H1 (cell line): Measurements from ENCODE around the gene PRADC1. TPM values are rescaled to one million over a fixed set of nuclear protein-coding genes. Genes with fewer than 3 reads are reported as not detected.

Experiments
- CTCF ChIA-PET: fragments of 300-600 bp; sonication (Branson Sonifier 250); formaldehyde crosslinking; loops from one replicate; lab custom pipeline; 2021; ENCODE audit not compliant: partially characterized antibody; lab: Charles Lee
- POLR2A ChIA-PET: fragments of 300-600 bp; sonication (Branson Sonifier 250); formaldehyde crosslinking; loops from one replicate; lab custom pipeline; 2021; ENCODE audit warnings: inconsistent platforms; ENCODE audit not compliant: partially characterized antibody; lab: Charles Lee
- DNase-seq, 2 experiments: peaks; one replicate each; pipeline versions ENCODE4 v3.0.0 to v3.0.0-alpha.2; 2010 to 2022; ENCODE audit warnings: low spot score in 2 of 2, low read depth in 1 of 2, mixed read lengths in 1 of 2
- FAIRE-seq: peaks from 2 replicates; lab custom pipeline; 2011; peaks lifted over from hg19 to GRCh38; lab: Jason Lieb, UNC
- H2AFZ ChIP-seq: 2 replicates; pipeline ENCODE4 v1.8.1; 2012; ENCODE audit warnings: low read length, inconsistent platforms
- H2AK5ac ChIP-seq: 2 replicates; pipeline ENCODE4 v1.6.1; 2013; ENCODE audit warnings: low read depth, low read length
- H2BK120ac ChIP-seq: replicated peaks from 2 replicates; pipeline ENCODE3; 2013; ENCODE audit warnings: low read depth, low read length, inconsistent platforms
- H2BK12ac ChIP-seq: 2 replicates; pipeline ENCODE4 v1.6.1; 2013; ENCODE audit warnings: low read depth, low read length
- H2BK15ac ChIP-seq: 2 replicates; pipeline ENCODE4 v1.6.1; 2013; ENCODE audit warnings: low read length
- H2BK20ac ChIP-seq: 2 replicates; pipeline ENCODE4 v1.6.1; 2013; ENCODE audit warnings: low read length
- H2BK5ac ChIP-seq: 2 replicates; pipeline ENCODE4 v1.6.1; 2013; ENCODE audit warnings: low read depth, low read length
- H3K14ac ChIP-seq: 2 replicates; pipeline ENCODE4 v1.6.1; 2013; ENCODE audit warnings: inconsistent platforms; ENCODE audit not compliant: insufficient read length
- H3K18ac ChIP-seq: 2 replicates; pipeline ENCODE4 v1.6.1; 2013; ENCODE audit warnings: low read length; ENCODE audit errors: extremely low read depth
- H3K23ac ChIP-seq: 2 replicates; pipeline ENCODE4 v1.6.1; 2013; ENCODE audit warnings: inconsistent platforms; ENCODE audit not compliant: insufficient read length
- H3K23me2 ChIP-seq: 2 replicates; pipeline ENCODE4 v1.6.1; 2013; ENCODE audit warnings: low read depth, low read length
- H3K27ac ChIP-seq: 2 replicates; pipeline ENCODE4 v1.6.1; 2011; ENCODE audit warnings: low read depth, low read length, inconsistent platforms
- H3K27me3 ChIP-seq, 4 experiments: replicated peaks in 1 of 4; 1 replicate in 1 of 4; 2 replicates in 3 of 4; pipeline versions ENCODE4 v1.6.1 to v1.8.1; 2011 to 2013; ENCODE audit warnings: low read length in 3 of 4, mild to moderate bottlenecking in 3 of 4, inconsistent platforms in 2 of 4, mixed read lengths in 2 of 4, moderate library complexity in 1 of 4; ENCODE audit not compliant: control insufficient read depth in 3 of 4, insufficient read depth in 3 of 4; ENCODE audit errors: extremely low read depth in 1 of 4
- H3K36me3 ChIP-seq, 4 experiments: 2 replicates each; pipeline versions ENCODE4 v1.6.1 to v1.8.1; 2011 to 2013; ENCODE audit warnings: mild to moderate bottlenecking in 4 of 4, low read length in 3 of 4, moderate library complexity in 2 of 4, control low read depth in 1 of 4, inconsistent platforms in 1 of 4; ENCODE audit not compliant: insufficient read depth in 4 of 4, control insufficient read depth in 2 of 4
- H3K4ac ChIP-seq: replicated peaks from 2 replicates; pipeline ENCODE3; 2013; ENCODE audit warnings: low read length, low read depth, mixed read lengths, inconsistent platforms; ENCODE audit not compliant: insufficient read length
- H3K4me1 ChIP-seq, 4 experiments: replicated peaks in 1 of 4; 1 replicate in 1 of 4; 2 replicates in 3 of 4; pipeline versions ENCODE4 v1.6.1 to v1.8.1; 2011 to 2013; ENCODE audit warnings: low read length in 3 of 4, inconsistent platforms in 2 of 4, mixed read lengths in 1 of 4; ENCODE audit not compliant: insufficient read depth in 4 of 4, control insufficient read depth in 3 of 4
- H3K4me2 ChIP-seq, 2 experiments: 2 replicates each; pipeline versions ENCODE4 v1.6.1 to v1.8.1; 2011 to 2013; ENCODE audit warnings: low read depth in 2 of 2, low read length in 2 of 2, control low read depth in 1 of 2, inconsistent platforms in 1 of 2, mild to moderate bottlenecking in 1 of 2; ENCODE audit not compliant: insufficient read depth in 1 of 2
- H3K4me3 ChIP-seq, 4 experiments: fragments of 200-600, 300-600 bp in 1 of 4; sonication (generic), shearing (Covaris generic), sonication (Bioruptor Twin) in 1 of 4; 2 replicates each; pipeline versions ENCODE4 v1.5.1 to v1.8.1; 2011 to 2016; ENCODE audit warnings: low read length in 4 of 4, low read depth in 3 of 4, control low read depth in 2 of 4, inconsistent platforms in 2 of 4, mild to moderate bottlenecking in 2 of 4, mixed read lengths in 1 of 4, moderate library complexity in 1 of 4; ENCODE audit not compliant: insufficient read depth in 2 of 4; ENCODE audit errors: extremely low read depth in 1 of 4
- H3K56ac ChIP-seq: replicated peaks from 2 replicates; pipeline ENCODE3; 2013; ENCODE audit warnings: low read depth, mild to moderate bottlenecking, mixed read lengths, low read length, inconsistent platforms; ENCODE audit not compliant: insufficient read length
- H3K79me1 ChIP-seq: 2 replicates; pipeline ENCODE4 v1.6.1; 2013; ENCODE audit warnings: low read depth, low read length, control low read depth
- H3K79me2 ChIP-seq, 2 experiments: 2 replicates each; pipeline versions ENCODE4 v1.6.1 to v1.8.1; 2012 to 2013; ENCODE audit warnings: low read length in 2 of 2, mild to moderate bottlenecking in 2 of 2, inconsistent platforms in 1 of 2; ENCODE audit not compliant: insufficient read depth in 2 of 2, control insufficient read depth in 1 of 2
- H3K9ac ChIP-seq, 4 experiments: replicated peaks in 1 of 4; 1 replicate in 1 of 4; 2 replicates in 3 of 4; pipeline versions ENCODE4 v1.6.1 to v1.8.1; 2011 to 2013; ENCODE audit warnings: low read depth in 3 of 4, low read length in 3 of 4, control low read depth in 2 of 4, mild to moderate bottlenecking in 2 of 4, moderate library complexity in 2 of 4, inconsistent platforms in 1 of 4; ENCODE audit errors: extremely low read depth in 1 of 4
- H3K9me3 ChIP-seq, 2 experiments: 2 replicates each; pipeline versions ENCODE4 v1.6.1 to v1.8.1; 2012 to 2013; ENCODE audit warnings: mild to moderate bottlenecking in 2 of 2, moderate library complexity in 2 of 2, control low read depth in 1 of 2, inconsistent platforms in 1 of 2, low read depth in 1 of 2, low read length in 1 of 2, mixed read lengths in 1 of 2; ENCODE audit not compliant: insufficient read depth in 2 of 2
- H4K20me1 ChIP-seq, 2 experiments: replicated peaks in 1 of 2; 2 replicates each; pipeline versions ENCODE3 to v1.8.1; 2011 to 2013; ENCODE audit warnings: inconsistent platforms in 2 of 2, low read length in 2 of 2, mild to moderate bottlenecking in 1 of 2; ENCODE audit not compliant: insufficient read depth in 2 of 2, control insufficient read depth in 1 of 2
- H4K5ac ChIP-seq: 2 replicates; pipeline ENCODE4 v1.6.1; 2013; ENCODE audit warnings: low read length, low read depth, mixed read lengths, inconsistent platforms; ENCODE audit not compliant: insufficient read length
- H4K8ac ChIP-seq: 2 replicates; pipeline ENCODE4 v1.8.0; 2013; ENCODE audit warnings: mild to moderate bottlenecking, moderate library complexity, low read length, inconsistent platforms; ENCODE audit not compliant: insufficient read depth; ENCODE audit errors: extremely low read depth
- H4K91ac ChIP-seq: replicated peaks from 2 replicates; pipeline ENCODE3; 2013; ENCODE audit warnings: low read length, mixed read lengths, inconsistent platforms; ENCODE audit not compliant: insufficient read length
- WGBS, 2 experiments: shearing (Covaris generic) in 1 of 2; methylation state at CpG; one replicate each; pipeline versions ENCODE4 v1.1.6 to v1.1.7; 2013 to 2015; ENCODE audit warnings: low lambda C conversion rate in 2 of 2, mixed read lengths in 2 of 2, inconsistent platforms in 1 of 2, low coverage in 1 of 2, missing lambda C conversion rate in 1 of 2; ENCODE audit not compliant: insufficient replicate concordance in 2 of 2, insufficient coverage in 1 of 2, insufficient read length in 1 of 2; ENCODE audit errors: extremely low coverage in 1 of 2, missing lambda C conversion rate in 1 of 2; 5-methylcytosine and 5-hydroxymethylcytosine counted together
- polyA plus RNA-seq, 7 experiments: library from polyadenylated mRNA; depleted of rRNA in 3 of 7; stranded (reverse) in 5 of 7; unstranded in 2 of 7; fragments of >200 nt in 5 of 7; fragments of 200-250 nt in 2 of 7; gene quantifications; 1 replicate in 5 of 7; 2 replicates in 1 of 7; 4 replicates in 1 of 7; pipeline versions ENCODE4 v1.2.1 to v1.2.3, GENCODE V29; 2011 to 2013; ENCODE audit warnings: missing spikeins in 2 of 7, mixed read lengths in 2 of 7
- total RNA-seq: library from RNA; stranded (reverse); fragmentation: NEBNext Ultra II Directional; extraction: Animal tissue kit (Norgen Biotek cat#: 25700); gene quantifications from 2 replicates; pipeline ENCODE4 v1.2.1, GENCODE V29; 2021

PRADC1 gene
- total and polyA plus RNA-seq, 2 of the 8 experiments (the other 6 are each of a cell fraction or from before 2014, with no cell fraction given) = 8.9 to 13.1 TPM

GRCh38 chr2:73239776-73240175 is 6.7 kb upstream of the PRADC1 start:
- Histone ChIP-seq H2AK5ac (no peak overlapping the region), H3K4me1 (peaks cover 5 to 18% (median 12%) of the 10 kb centered on the region in 4 experiments; a peak in 5 of 7 replicates), H2AFZ (no peak overlapping the region), H3K23ac (no peak overlapping the region), H3K23me2 (peaks cover 9% of the 10 kb centered on the region), H3K79me1 (peaks cover 8% of the 10 kb centered on the region), H2BK15ac (no peak overlapping the region), H3K36me3 (peaks cover 17 to 60% (median 41%) of the 10 kb centered on the region in 4 experiments), H3K4me3 (no peak overlapping the region), H4K20me1 (peaks cover 9 to 34% of the 10 kb centered on the region in 2 experiments), H3K79me2 (peaks cover 46 to 80% of the 10 kb centered on the region in 2 experiments), H3K18ac (no peak overlapping the region), H3K27ac (no peak overlapping the region), H3K56ac (no peak overlapping the region), H3K4me2 (no peak overlapping the region), H3K9ac (no peak overlapping the region), H3K4ac (no peak overlapping the region), H4K5ac (no peak overlapping the region), H2BK5ac (no peak overlapping the region), H4K8ac (no peak overlapping the region; the same call in 1 of the 2 replicates), H2BK20ac (no peak overlapping the region), H2BK120ac (no peak overlapping the region), H3K27me3 (no peaks in the 10 kb centered on the region), H4K91ac (no peak overlapping the region), H3K14ac (no peak overlapping the region), H3K9me3 (no peaks in the 10 kb centered on the region), H2BK12ac (no peak overlapping the region)
- DNase-seq = no peak
- POLR2A ChIA-PET = interaction anchor here (1.0 to 7.5 kb wide), 6 partner anchors 8 to 29 kb away, joined by 3 to 105 read pairs (median 9); no protein-coding TSS in a partner anchor
- WGBS, 2 experiments = 88% methylated on average over 3 of the region's 3 CpGs; no CpG with 5 or more reads in 1 of the 2 experiments
- CTCF ChIA-PET = interaction anchor here (10.2 kb wide), 1 partner anchor 18 kb away, joined by 51 read pairs; no protein-coding TSS in a partner anchor
- FAIRE-seq = no peak
